Left kidney (tissue), 2 donors: ENCODE results near the gene SECISBP2. TPM values are rescaled to one million over a fixed set of nuclear protein-coding genes. Genes with fewer than 3 reads are reported as not detected.
"Not testable (repeated sequence)": the region's sequence is repeated elsewhere in the genome, so short reads cannot be mapped to it uniquely, and the experiment has no call there.

Source experiments
- DNase-seq: peaks from one replicate; pipeline ENCODE4 v3.0.0-alpha.2; 2013
- polyA plus RNA-seq: library from polyadenylated mRNA; unstranded; fragments of 120-200 nt; gene quantifications from one replicate; pipeline ENCODE4 v1.2.1, GENCODE V29; 2013; ENCODE audit not compliant: insufficient read length

The SECISBP2 gene
- polyA plus RNA-seq, 1 donor = 114 TPM

GRCh38 chr9:89364666-89365531, 46.6 kb downstream of the SECISBP2 start:
- no peak for DNase-seq

GRCh38 chr9:89365532-89365912, 47.2 kb downstream of the SECISBP2 start:
- DNase-seq = no peak

- no peak for DNase-seq
Observed at GRCh38 chr9:89366711-89367110, 48.4 kb downstream of the SECISBP2 start.

GRCh38 chr9:89367281-89367680, 49.0 kb downstream of the SECISBP2 start:
- no peak for DNase-seq

- DNase-seq = no peak
Observed at GRCh38 chr9:89367726-89368437, 49.6 kb downstream of the SECISBP2 start.

- no peak for DNase-seq
Observed at GRCh38 chr9:89368550-89368949, 50.2 kb downstream of the SECISBP2 start.

- DNase-seq = no peak
Observed at GRCh38 chr9:89368978-89369377, 50.7 kb downstream of the SECISBP2 start.

- DNase-seq = no peak
Observed at GRCh38 chr9:89370593-89370992, 52.3 kb downstream of the SECISBP2 start.

GRCh38 chr9:89371791-89372190, 53.5 kb downstream of the SECISBP2 start:
- not testable (repeated sequence) for DNase-seq

- DNase-seq = no peak
Observed at GRCh38 chr9:89372230-89372816, 54.0 kb downstream of the SECISBP2 start.

- no peak for DNase-seq
Observed at GRCh38 chr9:89372979-89373378, 54.7 kb downstream of the SECISBP2 start.

- DNase-seq = no peak
Observed at GRCh38 chr9:89374176-89374575, 55.9 kb downstream of the SECISBP2 start.

GRCh38 chr9:89375191-89375760, 57.0 kb downstream of the SECISBP2 start:
- peak; percentile 59 for DNase-seq

- DNase-seq = no peak
Observed at GRCh38 chr9:89376286-89376685, 58.0 kb downstream of the SECISBP2 start.

GRCh38 chr9:89376741-89377351, 58.5 kb downstream of the SECISBP2 start:
- peak; percentile 19 for DNase-seq

GRCh38 chr9:89377411-89377810, 59.1 kb downstream of the SECISBP2 start:
- no peak for DNase-seq

GRCh38 chr9:89378541-89378940, 60.2 kb downstream of the SECISBP2 start:
- DNase-seq = no peak

- no peak for DNase-seq
Observed at GRCh38 chr9:89379031-89379430, 60.7 kb downstream of the SECISBP2 start.

- no peak for DNase-seq
Observed at GRCh38 chr9:89379508-89380115, 61.3 kb downstream of the SECISBP2 start.

- peak; percentile 36 for DNase-seq
Observed at GRCh38 chr9:89380437-89381307, 62.4 kb downstream of the SECISBP2 start.

GRCh38 chr9:89381308-89381609, 63.0 kb downstream of the SECISBP2 start:
- no peak for DNase-seq
